Right renal cortex interstitium (tissue), 3 donors: ENCODE results near the gene C19orf44. TPM values are rescaled to one million over a fixed set of nuclear protein-coding genes. Genes with fewer than 3 reads are reported as not detected.

Source experiments
- DNase-seq, 3 donors: peaks; one replicate each; pipeline ENCODE4 v3.0.0-alpha.2; 2013; ENCODE audit warnings: low read depth in 3 of 3, low spot score in 2 of 3
- polyA plus RNA-seq, 3 donors: library from polyadenylated mRNA; unstranded; fragments of 120-200 nt; gene quantifications; one replicate each; pipeline ENCODE4 v1.2.1, GENCODE V29; 2013; ENCODE audit not compliant: insufficient read length in 3 of 3

The C19orf44 gene
- polyA plus RNA-seq, 3 donors = 10.9 to 14.9 (median 13.3) TPM

DNA sequence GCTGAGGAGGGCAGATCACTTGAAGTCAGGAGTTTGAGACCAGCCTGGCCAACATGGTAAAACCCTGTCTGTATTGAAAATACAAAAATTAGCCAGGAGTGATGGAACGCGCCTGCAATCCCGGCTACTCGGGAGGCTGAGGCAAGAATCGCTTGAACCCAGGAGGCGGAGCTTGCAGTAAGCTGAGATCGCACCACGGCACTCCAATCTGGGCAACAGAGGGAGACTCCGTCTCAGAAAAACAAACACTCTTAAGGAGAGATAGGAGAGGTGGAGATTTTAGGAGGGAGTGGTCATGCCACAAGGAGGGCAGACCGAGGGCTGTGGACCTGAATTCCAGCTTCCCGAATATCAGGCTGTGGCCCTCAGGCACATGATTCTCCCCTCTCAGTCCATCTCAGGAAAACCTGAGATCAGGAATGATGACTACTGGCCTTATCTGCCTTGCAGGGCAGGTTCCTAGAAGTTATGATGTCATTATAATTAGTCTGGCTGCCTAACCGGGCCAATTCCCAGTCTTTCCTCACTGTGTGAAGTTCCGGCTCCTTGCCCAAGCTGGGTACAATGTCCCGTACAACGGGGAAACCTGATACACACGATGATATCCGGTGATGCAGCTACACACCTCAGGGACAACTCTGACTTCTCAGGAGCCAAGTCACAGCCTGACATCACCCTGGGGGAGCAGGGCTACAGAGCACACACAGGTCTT is 73.6 kb downstream of the C19orf44 start:
- DNase-seq = no peak

Other genes starting within 250 kb of the C19orf44 start
- 10 to 100 TPM; 17.5 to 22.4 (median 20.1) TPM for gene KLF2, start 171.6 kb upstream of the C19orf44 start, polyA plus RNA-seq
- gene EPS15L1, start 24.4 kb upstream of the C19orf44 start, polyA plus RNA-seq = 10 to 100 TPM; 24.9 to 29.3 (median 25.6) TPM
- under 1 TPM in 1 of 3 donors, not detected in 2; 0.12 TPM for gene CALR3, start 227 bp upstream of the C19orf44 start, polyA plus RNA-seq
- gene CHERP, start 46.0 kb downstream of the C19orf44 start, polyA plus RNA-seq = 10 to 100 TPM; 28.9 to 30.1 (median 29.4) TPM
- gene SLC35E1, start 76.0 kb downstream of the C19orf44 start, polyA plus RNA-seq = 10 to 100 TPM; 40.0 to 42.8 (median 42.4) TPM
- 1 to 10 TPM; 5.8 to 6.4 (median 5.9) TPM for gene MED26, start 131.8 kb downstream of the C19orf44 start, polyA plus RNA-seq
- gene SMIM7, start 163.8 kb downstream of the C19orf44 start, polyA plus RNA-seq = 100 to 1,000 TPM; 105 to 113 (median 110) TPM
- 1 to 10 TPM; 7.9 to 9.3 (median 8.0) TPM for gene TMEM38A, start 164.7 kb downstream of the C19orf44 start, polyA plus RNA-seq
- under 1 TPM; 0.04 to 0.06 (median 0.04) TPM for gene NWD1, start 223.5 kb downstream of the C19orf44 start, polyA plus RNA-seq